ENCODE data around the gene CCDC152.

DNA sequence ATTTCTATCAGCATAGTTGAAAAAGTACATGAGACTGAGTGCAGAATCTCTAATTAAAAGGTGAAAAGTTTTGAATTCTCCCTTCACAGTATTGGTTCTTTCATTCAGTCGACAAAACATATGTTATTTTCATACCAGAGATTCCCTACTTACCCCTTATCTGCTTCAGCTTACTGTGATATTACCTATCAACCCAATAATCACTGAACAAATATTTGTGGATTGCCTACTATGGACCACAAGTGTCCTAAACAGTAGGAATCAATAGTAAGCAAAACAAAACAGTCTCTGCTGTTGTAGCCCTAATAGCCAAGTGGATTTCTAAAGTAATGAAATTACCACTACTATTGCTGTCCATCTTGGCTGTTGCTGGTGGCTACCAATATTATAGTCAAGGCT, 11.5 kb downstream of the CCDC152 start:
- TF ChIP-seq EP300 (IDR thresholded peaks at IDR 0.05; ENCODE audit: borderline replicate concordance): no peak
- no peak for TF ChIP-seq TAF1 (IDR thresholded peaks at IDR 0.05; ENCODE audit: low read depth)
- TF ChIP-seq, protein P1, sequence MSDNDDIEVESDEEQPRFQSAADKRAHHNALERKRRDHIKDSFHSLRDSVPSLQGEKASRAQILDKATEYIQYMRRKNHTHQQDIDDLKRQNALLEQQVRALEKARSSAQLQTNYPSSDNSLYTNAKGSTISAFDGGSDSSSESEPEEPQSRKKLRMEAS (IDR thresholded peaks at IDR 0.05): no peak
- TF ChIP-seq TCF12 (IDR thresholded peaks at IDR 0.05; ENCODE audit: low read depth): no peak
- TF ChIP-seq NFIC (IDR thresholded peaks at IDR 0.05): no peak

Data from Ishikawa (cell line).